GM18873 (cell line): Measurements from ENCODE around the gene MED16.
"Not testable (repeated sequence)": the region's sequence is repeated elsewhere in the genome, so short reads cannot be mapped to it uniquely, and the experiment has no call there.

Source experiments
- ATAC-seq: cut with Tn5 transposase; IDR thresholded peaks from one replicate; pipeline ENCODE4 v1.9.1; 2021; ENCODE audit warnings: mild to moderate bottlenecking, moderate library complexity, moderate number of reproducible peaks; ENCODE audit not compliant: unreplicated experiment, low FRiP score

The MED16 gene

GRCh38 chr19:840519-841206, 52.3 kb downstream of the MED16 start, which contains the start of gene PRTN3:
PRTN3 (plus strand) TSS chr19:840999; CDS start chr19:841009, 10 bp downstream.
- ATAC-seq = no peak

DNA sequence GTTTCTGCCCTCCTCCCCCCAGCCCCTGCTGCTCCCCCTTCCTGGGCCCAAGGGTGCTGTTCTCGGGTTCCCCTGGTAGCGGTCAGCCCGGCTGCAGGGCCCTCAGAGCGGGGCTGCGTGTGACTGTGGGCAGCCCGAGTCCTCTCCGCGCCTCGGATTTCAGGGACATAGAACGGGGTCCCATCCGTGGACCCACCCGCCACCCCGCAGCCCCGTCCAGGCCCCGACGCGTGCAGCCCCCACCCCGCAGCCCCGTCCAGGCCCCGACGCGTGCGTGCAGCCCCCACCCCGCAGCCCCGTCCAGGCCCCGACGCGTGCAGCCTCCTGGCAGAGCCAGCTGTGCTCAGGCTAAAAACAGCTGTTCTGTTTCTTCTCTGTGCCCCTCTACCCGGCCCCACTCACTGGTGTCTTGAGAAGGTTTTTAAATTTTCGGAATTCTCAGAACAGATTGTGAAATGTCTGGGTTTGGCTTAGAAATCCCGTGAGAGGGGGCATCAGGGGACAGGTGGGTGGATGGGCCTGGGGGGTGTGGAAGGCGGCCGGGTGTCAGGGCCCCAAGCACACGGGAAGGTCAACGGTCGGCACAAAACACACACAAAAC, 57.7 kb downstream of the MED16 start:
- no peak for ATAC-seq

GRCh38 chr19:834216-834615, 58.8 kb downstream of the MED16 start:
- ATAC-seq = no peak

- no peak for ATAC-seq
These were observed 61.3 kb downstream of the MED16 start for GRCh38 chr19:831407-832369.

DNA sequence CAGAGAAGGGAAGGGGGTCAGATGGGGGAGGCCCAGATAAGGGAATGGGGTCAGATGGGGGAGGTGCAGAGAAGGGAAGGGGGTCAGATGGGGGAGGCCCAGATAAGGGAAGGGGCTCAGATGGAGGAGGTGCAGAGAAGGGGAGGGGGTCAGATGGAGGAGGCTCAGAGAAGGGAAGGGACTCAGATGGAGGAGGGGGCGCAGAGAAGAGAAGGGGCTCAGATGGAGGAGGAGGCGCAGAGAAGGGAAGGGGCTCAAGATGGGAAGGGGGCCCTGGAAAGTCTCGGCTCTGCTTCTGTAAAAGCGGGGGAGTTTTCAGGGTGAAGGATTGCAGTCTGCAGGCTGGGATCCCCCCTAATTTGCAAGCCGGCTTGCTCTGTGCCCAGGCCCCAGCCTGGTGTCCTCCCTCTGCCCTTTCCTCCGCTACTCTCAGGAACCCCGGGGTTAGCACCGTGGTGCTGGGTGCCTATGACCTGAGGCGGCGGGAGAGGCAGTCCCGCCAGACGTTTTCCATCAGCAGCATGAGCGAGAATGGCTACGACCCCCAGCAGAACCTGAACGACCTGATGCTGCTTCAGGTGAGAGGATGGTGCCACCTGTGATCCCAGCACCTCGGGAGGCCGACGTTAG, 63.7 kb downstream of the MED16 start:
- ATAC-seq = no peak

DNA sequence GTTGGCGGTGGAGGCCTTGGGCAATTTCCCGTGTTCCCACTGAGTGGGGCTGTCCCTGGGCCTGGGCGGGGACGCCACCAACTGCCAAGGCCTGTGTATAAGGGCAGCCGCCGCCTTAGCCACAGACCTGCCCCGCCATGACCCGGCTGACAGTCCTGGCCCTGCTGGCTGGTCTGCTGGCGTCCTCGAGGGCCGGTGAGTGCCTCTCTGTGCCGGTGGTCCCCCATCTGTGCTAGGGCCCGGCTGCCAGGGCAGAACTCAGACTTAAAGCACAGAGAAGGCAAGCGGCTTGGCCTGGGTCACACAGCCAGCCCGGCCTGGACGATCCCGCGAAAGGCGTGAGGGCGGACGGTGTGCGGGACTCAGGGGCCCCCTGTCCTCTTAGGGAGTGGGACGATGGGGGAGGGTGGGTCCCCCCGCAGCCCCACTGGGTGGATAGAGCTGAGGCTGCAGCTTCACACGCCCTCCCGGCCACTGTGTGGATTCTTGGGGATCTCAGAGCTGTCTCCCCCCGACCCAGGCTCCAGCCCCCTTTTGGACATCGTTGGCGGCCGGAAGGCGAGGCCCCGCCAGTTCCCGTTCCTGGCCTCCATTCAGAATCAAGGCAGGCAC, 65.2 kb downstream of the MED16 start, which contains the start of gene AZU1:
AZU1 (plus strand) TSS at position 128 of the 612 bp plus-strand sequence; CDS start at position 138, 10 bp downstream.
- no peak for ATAC-seq

GRCh38 chr19:827314-827709, 65.7 kb downstream of the MED16 start:
- no peak for ATAC-seq

- no peak for ATAC-seq
These were observed 66.9 kb downstream of the MED16 start for GRCh38 chr19:825897-826644.

- ATAC-seq = no peak
These were observed 68.1 kb downstream of the MED16 start for GRCh38 chr19:824885-825284.

DNA sequence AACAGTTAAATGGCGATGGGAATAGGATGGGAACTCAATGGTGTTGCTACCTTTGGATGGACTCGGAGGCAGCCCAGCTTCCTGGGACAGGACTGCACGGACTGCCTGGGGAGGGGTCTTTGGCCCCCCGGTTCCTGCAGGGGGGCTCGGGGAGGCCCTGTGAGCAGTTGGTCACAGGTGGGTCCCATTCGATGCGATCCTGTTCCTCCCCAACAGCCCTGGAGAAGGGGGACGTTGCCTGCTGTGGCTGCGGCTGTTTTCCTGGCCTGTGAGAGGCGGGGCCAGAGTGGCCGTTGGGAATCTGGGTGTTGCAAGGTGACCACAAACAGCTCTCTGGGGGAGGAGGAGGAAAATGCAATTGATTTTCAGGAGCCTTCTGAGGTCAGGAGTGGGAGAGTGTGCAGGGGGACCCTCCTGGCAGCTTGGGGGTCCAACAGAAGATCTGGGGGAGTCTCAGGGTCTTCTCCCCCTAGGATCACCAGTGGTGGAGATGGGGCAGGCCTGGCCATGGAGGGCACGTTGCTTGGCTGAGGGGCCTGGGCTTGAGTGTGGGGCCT, 69.3 kb downstream of the MED16 start:
- ATAC-seq = no peak

DNA sequence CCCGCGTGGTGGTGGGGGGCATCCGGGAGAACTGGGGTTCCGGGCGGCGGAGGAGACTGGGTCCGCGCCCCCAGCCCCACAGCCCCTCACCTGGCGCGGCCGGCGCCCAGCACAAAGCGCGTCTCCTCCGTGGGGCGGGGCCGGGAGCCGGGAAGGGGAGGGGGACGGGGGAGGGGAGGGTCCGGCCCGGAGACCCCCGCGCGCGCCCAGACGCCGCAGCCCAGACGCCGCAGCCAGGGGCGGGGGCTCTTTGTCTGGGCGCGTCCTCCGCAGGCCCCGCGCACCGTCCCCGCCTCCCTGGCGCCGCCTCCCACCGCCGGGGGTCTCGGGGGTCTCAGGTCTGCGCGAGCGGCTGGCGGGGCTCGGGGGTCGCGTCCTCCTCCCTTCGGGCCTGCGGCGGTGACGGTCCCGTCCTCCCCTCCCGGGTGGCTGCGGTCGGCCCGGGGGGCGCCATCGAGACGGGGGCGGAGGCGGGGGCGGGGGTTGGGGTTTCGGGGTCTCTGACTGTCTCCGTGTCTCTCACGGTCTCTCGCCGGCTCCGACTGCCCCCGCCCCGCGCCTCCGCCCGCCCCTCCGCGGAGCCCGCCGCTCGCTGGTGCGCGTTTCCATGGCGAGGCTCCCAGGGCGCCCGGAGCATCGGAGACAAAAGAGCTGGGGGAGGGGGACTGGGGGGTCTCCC, 71.0 kb downstream of the MED16 start, which contains the start of gene PLPPR3:
PLPPR3 (minus strand) TSS at position 131 of the 679 bp plus-strand sequence. CDS start 396 bp downstream, outside the sequence.
- ATAC-seq = no peak

DNA sequence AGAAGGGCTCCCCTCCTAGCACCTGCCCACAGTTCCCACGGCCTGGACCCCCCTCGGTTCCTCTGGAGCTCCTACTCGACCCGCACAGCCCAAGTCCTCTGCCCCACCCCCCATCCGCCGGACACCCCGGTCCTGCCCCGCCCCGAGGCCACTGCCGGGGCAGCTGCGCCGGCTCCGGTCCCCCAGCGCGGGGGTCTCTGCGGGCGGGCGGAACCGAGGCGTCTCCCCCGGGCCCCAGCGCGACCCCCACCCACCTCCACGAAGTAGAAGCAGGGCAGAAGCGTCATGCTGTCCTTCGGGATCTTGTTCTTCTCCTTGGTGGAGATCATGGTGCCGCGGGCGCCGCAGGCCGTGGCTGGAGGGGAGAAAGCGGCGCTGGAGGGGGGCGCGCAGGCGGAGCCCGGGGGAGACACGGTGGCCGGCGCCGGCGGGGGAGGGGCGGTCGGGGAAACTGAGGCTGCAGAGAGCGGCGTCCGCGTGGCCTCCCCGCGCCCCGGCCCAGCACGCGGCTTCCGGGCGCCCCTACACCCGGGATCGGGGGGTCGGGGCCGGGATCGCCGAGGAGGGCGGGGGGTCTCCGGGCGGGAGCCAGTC, 71.7 kb downstream of the MED16 start:
- no peak for ATAC-seq

DNA sequence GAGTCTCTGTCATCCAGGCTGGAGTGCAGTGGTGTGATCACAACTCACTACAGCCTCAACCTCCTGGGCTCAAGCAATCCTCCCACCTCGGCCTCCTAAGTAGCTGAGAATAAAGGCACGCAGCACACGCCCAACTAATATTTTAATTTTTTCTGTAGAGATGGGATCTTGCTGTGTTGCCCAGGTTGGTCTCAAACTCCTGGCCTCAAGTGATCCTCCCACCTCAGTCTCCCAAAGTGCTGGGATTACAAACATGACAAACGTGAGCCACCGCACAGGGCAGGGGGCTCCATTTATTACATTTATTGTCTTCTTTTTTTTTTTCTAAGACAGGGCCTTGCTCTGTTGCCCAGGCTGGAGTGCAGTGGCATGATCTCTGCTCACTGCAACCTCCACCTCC, 72.8 kb downstream of the MED16 start:
- ATAC-seq = not testable (repeated sequence)
